ENCODE measurements around the gene SP140L.
"Not testable (repeated sequence)": the region's sequence is repeated elsewhere in the genome, so short reads cannot be mapped to it uniquely, and the experiment has no call there.

Gene SP140L

GRCh38 chr2:230326453-230327417 is at the start of gene SP140L:
Gene SP140L, plus strand, starts transcription at chr2:230327193. Its CDS starts 77 bp downstream, at chr2:230327270.
- no peak for DNase-seq

DNA sequence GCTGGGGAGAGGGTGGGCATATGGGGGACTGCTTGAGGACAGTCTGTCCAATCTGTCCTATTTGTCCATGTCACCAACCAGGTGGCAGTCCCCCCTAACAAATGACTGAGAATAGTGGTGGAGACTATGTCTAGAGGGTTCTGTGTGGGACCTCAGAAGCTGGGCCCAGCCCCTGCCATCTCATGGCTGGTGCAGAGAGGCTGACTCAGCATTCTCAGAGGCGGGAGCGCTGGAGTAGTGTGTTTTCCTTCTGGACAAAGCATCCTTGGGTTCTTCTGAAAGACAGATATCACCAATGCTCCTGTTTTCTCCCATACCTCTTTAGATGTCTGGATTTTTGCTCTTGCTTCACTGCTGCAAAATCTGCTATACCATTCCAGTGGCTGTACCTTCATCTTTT is 44.1 kb upstream of the SP140L start:
- DNase-seq: no peak

GRCh38 chr2:230286048-230286447 is 40.9 kb upstream of the SP140L start:
- DNase-seq: no peak

- not testable (repeated sequence) for DNase-seq
Measured at GRCh38 chr2:230289311-230289710, 37.7 kb upstream of the SP140L start.

- no peak for DNase-seq
Measured at GRCh38 chr2:230295192-230295591, 31.8 kb upstream of the SP140L start.

DNA sequence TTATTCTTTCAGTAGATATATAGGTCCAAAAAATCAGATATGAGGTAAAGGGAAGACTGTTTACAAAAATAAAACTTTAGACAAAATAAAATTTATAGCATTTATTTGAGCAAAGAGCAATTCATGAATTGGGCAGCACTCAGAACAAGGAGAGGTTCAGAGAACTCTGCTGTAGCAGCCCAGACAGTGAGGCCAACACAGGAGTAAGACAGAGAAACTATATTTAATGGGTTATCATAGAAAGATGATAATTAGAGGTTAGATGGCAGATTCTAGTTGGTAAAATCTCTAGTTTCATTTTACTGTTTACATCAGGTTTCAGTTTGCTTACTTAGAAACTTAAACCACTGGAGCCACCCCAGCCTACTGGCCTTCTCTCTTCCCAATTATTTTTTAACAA is 30.1 kb upstream of the SP140L start:
- no peak for DNase-seq

DNA sequence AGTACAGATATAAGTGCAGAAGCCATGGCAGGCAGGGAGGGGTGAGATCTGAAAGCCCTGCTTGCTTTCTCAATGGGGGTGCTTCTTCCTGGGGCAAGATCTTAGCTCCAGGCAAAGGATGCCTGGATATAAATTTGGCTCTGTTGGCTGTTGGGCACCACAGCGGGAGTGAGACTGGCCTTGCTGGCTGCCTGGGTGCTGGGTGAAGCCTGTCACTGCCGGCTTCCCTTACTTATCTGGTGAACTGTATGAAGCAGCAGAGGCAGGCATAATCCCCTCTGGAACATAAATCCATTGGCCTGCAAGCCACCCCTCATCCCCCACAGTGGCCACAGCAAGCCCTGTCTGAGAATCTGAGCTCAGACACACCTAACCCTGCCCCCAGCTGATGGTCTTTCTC is 27.4 kb upstream of the SP140L start:
- no peak for DNase-seq

DNA sequence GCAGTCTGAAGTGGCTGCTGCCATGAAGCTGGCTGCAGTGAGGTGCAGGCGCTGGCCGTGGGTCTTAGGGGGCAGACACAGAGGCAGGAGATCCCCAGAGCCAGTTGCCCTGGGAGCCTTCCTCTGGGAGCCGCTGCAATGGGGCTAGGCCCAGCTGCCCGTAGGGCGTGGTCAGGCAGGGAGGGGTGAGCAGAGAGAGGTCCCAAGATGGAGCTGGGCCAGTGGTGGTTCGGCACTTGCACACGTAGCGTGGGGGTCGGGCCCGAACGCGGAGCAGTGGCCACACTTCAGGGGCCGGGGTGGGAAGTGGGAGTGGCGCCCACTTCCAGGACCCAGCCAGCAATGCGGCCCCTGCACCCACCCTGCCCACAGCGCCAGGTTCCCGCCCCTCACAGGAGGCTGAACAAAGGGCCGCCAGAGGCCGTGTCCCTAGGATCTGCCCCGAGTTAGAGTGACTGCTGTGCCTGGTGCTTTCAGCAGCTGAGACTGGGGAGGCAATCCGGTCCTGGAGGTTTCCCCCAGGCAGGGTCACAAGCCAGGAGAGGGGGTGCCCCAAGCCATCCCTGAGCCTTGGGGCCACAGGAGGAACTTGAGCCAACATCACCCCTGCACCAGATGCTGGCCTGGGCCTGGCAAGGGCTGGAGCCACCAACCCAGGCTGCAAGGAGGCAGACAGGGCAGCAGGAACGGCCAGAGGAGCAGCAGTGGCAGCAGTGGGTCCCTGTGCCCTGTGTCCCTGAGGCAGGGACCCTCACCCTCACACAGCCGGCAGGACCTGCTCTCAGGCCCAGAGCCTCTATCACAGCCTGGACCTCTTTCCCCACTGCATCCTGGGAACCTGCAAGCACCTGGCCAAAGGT is 21.3 kb upstream of the SP140L start:
- DNase-seq: no peak

DNA sequence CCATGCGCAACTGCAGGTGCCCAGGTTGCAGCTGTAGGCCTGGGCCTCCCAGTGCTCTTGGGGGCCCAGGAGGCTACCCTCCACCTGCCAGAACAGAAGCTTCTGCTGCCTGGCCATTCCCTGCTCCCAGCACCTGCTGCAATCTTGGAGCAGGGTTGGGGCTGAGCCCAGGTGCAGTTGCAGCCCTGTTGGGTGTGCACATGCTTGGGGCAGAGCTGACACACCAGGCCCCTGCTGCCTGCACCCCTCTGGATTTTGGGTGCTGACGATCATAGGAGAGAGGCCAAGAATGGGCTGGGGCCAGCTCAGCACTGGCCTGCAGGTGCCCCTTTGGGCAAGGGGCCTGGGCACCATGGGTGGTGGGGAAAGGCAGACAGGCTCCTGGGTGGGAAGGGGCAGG is 20.5 kb upstream of the SP140L start:
- DNase-seq: no peak

- DNase-seq: no peak
Measured at GRCh38 chr2:230307485-230307884, 19.5 kb upstream of the SP140L start.

DNA sequence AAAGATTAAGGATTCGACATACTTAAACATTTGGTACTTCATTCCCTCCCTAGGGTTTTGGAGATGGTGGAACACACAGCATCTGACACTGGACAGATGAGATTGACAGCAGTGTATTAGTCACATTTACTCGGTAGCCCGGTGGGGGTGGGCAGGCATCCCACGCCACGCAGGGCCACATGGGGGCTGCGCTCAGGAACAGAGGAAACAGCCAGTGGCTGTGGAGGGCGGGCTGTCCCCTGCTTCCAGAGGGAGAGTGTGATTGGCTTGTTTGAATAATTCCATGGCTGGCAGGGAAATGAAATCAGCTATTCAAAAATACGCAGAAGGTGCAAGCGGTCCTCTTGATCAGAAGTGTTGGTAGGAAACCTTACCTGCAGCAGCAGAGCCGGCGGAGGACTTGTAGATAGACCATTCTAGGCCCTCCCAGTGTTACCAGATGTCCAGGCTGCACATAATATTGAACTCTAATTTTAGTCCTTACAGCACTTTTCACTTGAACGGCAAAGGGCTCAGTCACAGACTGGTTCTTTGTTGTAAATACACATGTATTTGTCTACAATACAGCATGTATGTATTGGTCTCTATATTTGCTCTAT is 18.5 kb upstream of the SP140L start:
- no peak for DNase-seq

- not testable (repeated sequence) for DNase-seq
Measured at GRCh38 chr2:230310792-230311191, 16.2 kb upstream of the SP140L start.

DNA sequence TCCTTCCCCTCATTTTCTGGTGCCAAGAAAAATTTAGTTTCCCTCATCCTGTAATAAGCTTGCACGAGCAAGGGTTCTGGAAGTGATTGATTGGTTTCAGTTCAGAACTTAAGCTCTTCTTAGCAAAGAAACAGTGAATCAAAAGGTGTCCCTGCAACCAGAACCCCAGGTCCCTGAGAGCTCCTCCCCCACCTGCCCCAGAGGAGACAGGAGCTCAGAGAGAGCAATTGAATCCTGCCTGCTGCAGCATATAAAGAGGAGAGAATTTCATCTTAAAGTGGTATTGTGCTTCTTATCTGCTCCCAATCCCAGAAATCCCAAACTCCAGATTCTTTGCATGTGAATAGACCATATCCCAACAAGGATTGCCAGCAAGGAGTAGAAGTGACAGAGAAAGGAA is 15.4 kb upstream of the SP140L start:
- not testable (repeated sequence) for DNase-seq

DNA sequence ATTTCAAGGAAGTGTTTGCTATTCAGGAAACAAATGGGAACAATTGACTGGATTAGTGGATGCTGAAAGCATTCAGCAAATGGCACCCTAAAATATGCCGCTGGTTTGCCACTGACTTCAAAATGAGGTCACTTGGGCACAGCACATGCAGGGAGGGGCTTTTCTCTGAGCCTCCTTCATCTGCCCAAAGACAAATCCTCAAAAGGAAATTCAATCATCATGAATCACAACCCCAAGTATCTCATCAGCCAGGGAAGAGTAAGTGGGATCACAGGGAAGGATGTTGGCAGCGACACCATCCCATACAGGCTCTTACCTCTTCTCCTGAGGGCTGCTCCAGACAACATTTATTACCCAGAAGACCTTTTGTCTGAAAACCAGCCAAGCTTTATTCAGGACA is 14.4 kb upstream of the SP140L start:
- no peak for DNase-seq

DNA sequence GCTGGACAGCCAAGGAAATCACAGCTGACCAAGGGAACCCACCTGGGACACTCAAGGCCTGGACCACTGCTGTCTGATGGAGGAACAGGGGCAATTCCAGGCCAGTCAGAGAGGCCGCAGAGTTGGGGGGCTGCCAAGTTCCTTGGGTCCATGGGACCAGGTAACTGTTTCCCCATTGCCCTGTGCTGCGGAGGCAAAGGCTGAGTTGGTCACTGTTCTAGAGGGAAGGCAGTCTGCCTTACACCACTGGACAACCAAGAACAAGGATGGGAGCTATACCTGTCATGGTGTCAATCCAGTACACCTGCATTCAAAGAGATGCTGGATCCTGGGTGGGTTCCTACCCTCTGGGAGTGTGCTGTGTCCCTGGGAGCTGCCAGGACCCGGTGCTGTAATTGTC is 9.6 kb upstream of the SP140L start:
- no peak for DNase-seq

- no peak for DNase-seq
Measured at GRCh38 chr2:230318190-230319121, 8.5 kb upstream of the SP140L start.

GRCh38 chr2:230319211-230319862 is 7.7 kb upstream of the SP140L start:
- DNase-seq: no peak

DNA sequence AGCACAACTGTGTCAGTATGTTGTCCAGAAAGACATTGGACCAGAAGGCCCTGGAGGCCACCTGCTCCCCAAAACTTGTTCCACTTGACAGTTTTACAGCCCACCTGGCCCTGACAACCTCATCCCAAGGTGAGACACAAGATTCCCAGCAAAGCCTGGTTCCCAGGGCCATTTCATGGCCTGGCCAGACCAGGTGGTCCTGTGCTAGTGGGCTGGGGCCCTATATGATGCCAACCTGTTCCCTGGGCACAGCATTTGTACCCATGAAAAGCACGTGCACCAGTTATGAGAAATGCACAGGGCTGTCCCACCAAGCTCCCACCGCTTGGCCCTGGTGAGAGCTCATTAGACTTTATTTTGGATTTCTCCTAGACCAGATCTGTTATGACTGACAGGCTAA is 6.0 kb upstream of the SP140L start:
- DNase-seq: no peak

- no peak for DNase-seq
Measured at GRCh38 chr2:230322561-230323384, 4.2 kb upstream of the SP140L start.

- no peak for DNase-seq
Measured at GRCh38 chr2:230323385-230324106, 3.4 kb upstream of the SP140L start.

All from NCI-H2171 treated with DMSO at 0.1 percent for 48 hours (cell line).